ENCODE data around the gene EDN3.

Gene EDN3, protein sequence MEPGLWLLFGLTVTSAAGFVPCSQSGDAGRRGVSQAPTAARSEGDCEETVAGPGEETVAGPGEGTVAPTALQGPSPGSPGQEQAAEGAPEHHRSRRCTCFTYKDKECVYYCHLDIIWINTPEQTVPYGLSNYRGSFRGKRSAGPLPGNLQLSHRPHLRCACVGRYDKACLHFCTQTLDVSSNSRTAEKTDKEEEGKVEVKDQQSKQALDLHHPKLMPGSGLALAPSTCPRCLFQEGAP

DNA sequence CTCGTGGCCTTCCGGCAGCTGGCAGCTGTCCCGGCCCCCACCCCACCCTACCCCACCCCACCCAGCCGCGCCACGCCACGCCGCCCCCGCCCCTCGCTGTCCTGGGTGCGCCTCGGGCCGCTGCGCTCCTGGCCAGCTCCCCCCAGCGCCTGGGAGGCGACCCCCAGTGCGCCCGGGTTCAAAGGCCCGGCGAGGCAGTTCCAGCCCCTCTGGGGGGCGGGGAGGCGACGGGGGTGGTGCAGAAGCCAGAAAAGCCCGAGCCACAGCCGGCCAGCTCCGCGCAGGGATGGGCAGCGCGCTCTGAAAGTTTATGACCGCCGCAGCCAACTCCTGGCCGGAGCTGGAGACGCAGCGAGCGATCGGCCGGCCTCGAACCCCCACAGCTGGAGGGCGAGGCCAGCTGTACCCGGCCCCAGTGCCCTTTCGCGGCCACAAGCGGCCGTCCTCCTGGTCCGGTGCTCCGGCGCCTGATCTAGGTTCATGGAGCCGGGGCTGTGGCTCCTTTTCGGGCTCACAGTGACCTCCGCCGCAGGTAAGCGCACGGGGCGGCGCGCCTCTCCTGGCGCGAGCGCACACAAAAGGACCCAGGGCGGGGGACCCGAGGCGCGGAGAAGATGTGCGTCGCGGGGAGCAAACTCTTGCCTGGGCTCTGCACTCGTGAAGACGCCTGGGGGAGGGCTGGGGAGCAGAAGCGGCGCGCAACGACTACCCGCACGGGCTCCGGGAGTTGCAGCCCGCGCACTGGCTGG, at the start of gene EDN3:
Gene EDN3, plus strand, starts transcription at position 279 of the 749 bp plus-strand sequence. Its CDS starts 202 bp downstream, at position 481.
- DNase-seq, result no peak

DNA sequence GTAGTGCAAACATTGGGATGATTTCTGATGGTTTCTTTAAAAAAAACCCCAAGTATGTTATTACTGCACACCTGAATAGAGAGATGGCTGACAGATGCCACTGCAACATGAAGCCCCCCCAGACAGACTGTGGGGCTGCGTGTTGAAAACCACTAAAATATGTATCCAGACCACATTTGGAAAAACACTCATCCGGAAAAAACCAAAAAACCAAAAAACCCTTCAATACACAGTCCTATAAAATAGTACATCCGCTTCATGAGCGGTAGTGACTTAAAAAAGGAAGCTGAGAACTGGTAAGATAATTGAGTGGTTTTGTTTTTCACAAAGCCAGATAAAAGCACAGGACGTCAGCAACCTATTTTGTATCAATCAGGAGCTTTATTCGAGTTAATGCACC, 47.1 kb upstream of the EDN3 start:
- peak; percentile 82 for DNase-seq

DNA sequence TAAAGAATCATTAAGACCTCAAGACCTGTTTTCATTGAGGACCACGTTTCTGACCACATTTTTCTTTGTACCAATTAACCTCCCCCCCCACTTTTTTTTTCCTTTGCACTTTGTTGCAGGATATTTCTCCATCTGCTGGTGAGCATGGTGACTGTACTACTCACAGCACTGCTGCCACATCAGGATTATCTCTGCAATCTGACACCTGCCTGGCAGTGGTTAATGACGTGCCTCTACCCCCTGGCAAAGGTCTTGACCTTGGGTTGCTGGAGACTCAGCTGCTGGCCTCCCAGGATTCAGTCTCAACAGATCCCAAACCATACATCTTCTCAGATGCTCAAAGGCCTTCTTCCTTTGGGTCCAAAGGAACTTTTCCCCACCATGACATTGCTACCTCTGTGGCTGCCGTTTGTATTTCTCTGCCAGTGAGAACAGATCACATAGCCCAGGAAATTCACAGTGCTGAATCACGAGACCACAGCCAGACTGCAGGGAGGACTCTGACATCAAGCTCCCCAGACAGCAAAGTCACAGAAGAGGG, 46.6 kb upstream of the EDN3 start:
- peak; percentile 82 for DNase-seq

DNA sequence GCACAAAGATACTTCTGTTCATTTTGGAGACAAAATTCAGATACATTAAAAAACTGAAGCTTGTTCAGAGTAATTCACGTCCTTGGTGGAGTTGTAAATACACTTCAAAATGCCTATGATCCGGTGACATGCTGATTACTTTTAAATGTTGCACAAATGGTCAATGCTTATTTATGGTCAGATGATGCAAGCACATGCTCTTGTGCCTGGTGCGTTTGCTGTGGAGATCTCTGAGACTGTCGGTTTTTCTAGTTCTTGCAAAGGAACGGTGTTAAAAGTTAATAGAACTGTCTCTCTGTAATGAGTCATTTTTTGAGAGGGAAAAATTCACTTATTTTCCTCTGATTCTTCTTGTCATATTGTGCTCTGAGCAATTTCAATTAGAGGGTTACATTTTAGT, 45.2 kb upstream of the EDN3 start:
- DNase-seq, result no peak

DNA sequence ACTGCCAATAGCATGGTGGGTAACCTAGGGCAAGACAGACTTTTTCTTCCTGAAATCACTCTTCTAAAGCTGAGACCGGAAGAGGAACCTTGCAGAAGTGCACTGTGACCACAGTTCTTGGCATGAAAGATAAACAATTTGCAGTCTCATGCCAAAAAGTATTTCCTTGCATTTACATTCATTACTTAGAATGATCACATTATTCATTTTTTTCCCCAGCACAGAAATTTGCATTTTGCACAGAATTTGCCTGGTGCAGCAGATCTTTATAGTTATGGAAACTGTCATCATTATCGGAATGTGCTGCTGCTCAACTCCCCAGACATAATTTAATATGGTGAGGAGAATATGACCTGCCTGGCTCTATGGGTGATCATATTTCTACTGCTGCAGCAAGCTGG, 42.2 kb upstream of the EDN3 start:
- peak; percentile 38 for DNase-seq

DNA sequence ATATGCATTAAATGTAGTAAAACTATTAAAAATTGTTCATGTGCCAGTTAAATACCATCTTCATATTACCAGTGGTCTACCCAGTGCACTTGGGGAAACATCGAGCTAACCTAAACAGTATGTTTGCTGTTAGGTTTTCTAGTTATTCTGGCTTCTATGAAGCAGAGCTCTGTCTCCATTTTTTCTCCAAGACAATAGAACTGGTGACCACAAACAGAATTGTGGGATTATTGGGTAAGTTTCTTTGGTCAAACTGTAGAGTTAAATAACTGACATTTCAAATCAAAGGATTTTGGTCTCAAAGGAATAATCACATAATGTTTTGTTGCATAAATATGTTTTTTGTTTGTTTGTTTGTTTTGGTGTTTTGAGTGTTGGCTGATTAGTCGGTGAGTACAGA, 40.5 kb upstream of the EDN3 start:
- DNase-seq, result no peak

DNA sequence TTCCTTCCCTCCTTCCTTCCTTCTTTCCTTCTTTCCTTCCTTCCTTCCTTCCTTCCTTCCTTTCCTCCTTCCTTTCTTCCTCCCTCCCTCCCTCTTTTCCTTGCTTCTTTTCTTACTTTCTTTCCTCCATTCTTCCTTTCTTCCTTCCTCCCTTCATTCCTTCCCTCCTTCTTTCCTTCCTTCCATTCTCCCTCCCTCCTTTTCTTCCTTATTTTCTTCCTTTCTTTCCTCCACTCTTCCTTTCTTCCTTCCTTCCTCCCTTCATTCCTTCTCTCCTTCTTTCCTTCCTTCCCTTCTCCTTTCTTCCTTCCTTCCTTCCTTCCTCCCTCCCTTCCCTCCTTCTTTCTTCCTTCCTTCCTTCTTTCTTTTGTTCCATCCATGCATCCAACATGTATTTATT, 35.1 kb upstream of the EDN3 start:
- DNase-seq, result no peak

DNA sequence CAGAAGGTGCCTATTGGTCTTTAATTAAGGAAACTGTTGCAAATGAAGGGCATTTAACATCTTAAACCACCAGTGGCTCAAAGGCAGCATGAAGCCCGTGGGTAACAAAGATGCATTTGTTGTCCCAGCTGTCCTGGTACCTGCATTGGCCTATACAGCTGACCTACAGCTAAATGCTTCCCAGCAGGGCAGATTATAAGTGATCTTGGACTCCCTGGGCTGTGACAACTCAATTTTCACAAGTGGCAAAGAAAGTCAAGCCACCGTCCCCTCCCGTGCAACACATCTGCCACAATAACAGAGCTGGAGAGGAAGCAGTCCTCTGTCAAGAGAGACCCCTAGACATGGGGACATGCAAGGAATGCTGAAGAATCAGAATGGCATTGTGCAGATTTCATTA, 31.5 kb upstream of the EDN3 start:
- no peak for DNase-seq

DNA sequence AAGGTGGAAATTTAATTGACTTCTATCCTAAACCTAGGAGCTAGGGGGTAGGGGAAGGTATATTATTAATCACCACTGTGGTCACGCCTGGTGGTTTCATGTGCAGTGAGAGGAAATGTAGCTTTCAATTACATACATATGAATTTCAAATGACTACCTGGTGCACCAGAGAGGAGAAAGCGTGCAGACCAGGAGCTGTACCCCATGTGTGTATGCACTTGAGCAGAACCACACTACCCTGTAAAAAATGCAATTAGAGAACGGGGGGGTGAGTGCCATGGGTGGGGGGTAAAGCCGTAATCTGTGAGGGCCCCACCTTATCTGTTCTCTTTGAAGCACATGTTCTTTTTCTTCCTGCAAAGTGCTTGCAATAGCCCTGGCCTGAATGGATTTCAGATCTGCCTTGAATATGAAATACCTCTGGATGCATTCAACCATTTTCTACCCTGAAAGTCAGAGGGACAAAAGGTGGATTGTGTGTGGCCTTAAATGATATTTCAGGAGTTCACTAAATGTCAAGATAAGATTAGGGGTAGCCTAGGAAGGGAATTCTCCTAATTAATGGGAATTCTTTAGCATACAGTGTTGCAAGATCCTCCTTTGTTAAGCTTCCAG, 30.9 kb upstream of the EDN3 start:
- no peak for DNase-seq

DNA sequence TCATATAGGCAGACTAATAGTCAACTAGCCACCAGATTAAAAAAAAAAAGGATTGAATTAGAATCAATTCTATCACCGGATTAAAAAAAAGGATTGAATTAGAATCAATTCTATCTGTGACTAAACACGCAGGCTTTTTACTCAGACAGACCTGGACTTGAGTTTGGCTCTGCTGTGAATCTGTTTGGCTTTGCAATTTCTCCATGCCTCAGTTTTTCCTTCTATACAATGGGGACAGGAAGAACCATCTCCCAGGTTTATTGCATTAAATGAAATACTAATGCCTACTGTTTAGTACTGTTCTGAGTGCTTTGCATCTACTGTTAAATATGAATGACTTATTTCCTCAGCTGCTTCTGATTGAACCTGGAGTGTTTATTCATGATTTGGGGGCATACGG, 30.0 kb upstream of the EDN3 start:
- DNase-seq, result no peak

DNA sequence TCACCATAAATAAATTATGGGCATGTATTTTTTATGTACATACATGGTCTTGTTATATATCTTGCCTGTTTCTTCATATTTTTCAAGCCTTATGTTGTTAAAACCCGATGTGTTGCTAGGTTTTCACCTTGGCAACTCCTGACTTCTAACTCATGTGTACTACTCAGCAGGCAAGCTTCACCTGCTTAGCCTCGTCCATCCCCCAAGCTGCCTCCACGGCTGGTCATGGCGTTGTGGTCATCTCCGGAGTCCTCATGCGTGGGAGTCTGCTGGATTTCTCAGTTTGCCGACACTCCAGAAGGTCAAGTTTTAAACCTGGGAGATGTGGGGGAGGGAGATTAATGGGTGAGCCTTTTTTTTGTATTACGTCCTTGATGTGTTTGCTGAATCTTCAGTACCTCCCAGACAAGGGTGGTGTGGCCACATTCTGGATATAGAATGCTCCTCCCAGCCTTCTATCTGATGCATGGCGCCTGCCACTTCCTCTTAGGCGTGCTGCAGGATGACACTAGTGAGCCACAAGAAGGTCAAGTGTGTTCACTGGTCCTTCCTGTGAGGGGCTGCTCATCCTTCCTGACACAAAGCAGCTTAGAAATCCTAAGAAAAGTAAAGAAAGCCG, 26.6 kb upstream of the EDN3 start:
- DNase-seq, result peak; percentile 71

DNA sequence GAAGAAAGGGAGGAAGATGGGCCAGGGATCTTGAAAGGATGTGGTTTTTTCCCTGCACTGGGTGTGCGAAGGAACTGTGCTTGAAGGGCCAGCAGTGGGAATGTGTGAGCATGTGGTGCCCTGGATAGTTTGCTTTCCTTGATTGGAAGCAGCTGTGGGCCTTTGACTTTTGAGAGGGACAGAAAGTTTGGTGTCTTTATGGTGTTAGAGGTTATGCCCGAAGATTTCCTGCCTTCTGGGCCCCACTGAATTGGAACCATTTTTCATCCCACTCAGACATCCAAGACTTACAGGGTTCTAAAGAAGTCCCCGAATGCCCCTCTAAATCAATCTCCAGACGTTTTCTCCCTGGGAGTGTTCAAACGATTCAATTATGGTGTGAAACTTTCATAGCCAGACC, 23.5 kb upstream of the EDN3 start:
- no peak for DNase-seq

DNA sequence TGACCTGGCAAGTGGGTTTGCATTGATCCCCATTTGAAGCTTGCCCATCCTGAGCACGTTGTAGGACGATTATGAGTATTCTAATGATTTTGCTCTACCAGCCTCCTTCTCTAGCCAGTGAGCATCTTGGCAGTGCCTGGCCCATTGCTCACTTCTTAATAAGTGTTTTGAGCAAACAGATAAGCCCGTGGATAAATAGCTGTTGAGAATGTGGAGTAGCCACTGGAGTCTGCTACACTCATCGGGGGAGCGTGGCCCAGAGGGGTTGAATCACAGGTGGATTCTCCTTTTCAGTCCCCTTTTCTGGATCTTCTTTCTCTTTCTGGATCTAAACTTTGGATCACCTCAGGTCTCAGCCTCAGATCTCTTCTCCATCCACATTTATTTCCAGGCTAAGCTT, 15.9 kb upstream of the EDN3 start:
- DNase-seq, result no peak

DNA sequence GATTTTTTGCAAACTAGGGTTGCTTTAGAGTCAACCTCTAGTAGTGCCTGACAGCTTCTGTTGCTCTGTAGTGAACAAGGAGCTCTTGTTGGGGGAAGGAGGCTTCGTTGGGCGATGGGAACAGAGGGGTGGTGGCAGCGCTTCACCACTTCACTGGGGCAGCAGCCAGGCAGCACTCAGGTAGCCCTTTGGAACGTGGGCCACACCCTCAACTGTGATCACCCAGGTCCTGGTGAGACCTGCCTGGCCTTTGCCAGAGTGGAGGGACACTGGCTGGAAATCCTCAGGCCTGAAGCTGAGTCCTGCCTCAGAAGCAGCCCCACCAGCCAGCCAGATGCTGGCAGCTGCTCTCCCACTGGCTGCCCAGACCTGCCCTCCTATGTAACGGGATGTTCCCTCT, 10.4 kb upstream of the EDN3 start:
- DNase-seq, result no peak

DNA sequence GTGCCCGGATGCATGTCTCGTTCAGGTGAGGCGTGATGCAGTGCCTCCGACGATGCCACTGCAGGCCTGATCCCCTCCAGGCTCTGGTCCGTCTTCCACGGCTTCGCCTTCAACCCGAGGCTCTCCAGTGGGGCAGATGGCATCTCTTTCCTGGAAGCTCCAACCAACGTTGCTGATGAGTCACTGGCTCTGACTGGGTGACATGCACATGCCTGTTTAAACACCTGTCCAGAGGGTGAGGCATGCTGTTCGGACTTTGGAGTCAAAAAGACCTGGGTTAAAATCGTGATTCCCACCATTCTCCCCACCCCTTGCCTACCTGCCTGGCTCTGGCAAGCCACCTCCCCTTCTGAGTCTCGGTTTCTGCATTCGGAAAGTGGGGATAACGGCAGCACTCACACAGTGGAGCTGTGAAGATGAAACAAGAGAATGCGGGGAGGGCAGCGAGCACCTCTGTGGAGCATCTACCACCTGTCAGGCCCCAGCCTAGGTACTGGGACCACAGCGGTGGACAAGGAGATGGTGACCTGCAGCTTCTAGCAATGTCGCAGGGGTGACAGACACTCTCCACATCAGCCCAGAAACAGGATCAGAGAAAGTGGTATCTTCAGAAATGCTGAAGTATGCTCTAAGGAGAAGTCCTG, 8.5 kb upstream of the EDN3 start:
- no peak for DNase-seq

DNA sequence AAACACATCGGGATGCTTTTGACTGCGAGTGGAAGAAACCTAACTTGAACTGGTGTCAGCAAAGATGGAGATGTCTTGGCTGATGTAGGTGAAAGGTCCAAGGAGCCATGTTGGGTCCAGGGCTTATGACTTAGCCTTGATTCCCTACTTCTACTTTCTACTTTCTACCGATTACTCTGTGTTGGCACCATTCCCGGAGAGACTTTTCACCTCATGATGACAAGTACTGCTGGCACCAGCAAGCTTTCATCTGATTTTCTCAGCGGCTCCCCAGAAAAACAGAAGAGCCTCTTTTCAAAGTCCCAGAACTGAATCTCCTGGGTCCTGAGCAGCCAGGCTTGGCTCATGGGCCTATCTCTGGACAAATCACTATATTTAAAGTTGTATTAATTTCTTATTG, 4.9 kb upstream of the EDN3 start:
- DNase-seq, result no peak

DNA sequence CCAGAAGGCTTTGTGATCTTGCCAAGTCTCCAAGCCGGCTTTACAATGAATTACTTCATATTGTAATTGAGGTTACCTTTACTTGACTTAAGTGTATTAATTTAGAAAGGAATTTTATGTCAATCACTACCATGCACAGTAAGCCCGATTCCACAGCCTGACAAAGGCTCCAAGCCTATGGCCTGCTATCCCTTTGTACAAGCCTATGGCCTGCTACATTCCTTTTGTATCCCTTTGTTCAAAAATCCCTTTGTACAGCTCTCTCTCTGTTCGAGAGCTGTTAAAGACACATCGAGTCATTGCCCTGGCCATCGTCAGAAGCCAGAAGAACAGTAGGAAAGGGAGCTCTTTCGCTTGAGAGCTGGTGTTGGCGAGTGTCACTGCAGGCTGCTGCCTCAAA, 2.7 kb upstream of the EDN3 start:
- no peak for DNase-seq

DNA sequence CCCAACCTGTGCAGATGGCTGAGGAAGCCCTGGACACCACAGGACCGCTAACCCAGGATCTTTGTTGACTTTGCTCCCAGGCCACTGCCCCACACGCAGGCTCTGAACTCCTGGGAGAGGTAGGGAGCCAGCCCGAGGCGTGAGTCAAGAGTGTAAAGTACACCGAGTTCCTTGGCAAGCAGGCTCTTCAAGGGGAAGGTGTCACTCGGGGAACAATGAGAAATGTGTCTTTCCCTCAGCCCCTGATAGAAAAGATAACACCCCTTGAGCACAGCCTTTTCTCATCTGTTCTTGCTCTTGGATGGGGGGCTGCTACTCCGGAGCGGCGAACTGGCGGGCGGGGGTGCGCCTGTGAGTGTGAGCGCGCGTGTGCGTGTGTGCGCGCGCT, 472 bp upstream of the EDN3 start:
- no peak for DNase-seq

DNA sequence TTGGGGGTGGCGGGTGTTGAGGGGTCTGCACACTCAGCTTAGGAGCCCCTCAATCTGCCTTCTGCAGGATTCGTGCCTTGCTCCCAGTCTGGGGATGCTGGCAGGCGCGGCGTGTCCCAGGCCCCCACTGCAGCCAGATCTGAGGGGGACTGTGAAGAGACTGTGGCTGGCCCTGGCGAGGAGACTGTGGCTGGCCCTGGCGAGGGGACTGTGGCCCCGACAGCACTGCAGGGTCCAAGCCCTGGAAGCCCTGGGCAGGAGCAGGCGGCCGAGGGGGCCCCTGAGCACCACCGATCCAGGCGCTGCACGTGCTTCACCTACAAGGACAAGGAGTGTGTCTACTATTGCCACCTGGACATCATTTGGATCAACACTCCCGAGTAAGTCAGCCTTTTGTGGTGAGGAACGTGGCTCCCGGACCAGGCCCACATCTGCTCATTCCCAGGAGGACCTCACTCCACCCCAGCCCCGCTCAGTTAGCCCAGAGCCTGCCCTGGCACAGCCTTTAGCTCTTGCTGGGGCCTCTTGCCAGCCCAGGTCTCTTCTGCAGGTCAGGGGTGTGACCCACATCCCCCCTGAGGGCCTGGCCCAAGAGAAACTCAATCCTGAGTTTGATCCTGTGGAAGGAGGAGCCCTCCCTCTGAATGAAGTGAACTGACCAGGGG, 1.1 kb downstream of the EDN3 start:
- no peak for DNase-seq

DNA sequence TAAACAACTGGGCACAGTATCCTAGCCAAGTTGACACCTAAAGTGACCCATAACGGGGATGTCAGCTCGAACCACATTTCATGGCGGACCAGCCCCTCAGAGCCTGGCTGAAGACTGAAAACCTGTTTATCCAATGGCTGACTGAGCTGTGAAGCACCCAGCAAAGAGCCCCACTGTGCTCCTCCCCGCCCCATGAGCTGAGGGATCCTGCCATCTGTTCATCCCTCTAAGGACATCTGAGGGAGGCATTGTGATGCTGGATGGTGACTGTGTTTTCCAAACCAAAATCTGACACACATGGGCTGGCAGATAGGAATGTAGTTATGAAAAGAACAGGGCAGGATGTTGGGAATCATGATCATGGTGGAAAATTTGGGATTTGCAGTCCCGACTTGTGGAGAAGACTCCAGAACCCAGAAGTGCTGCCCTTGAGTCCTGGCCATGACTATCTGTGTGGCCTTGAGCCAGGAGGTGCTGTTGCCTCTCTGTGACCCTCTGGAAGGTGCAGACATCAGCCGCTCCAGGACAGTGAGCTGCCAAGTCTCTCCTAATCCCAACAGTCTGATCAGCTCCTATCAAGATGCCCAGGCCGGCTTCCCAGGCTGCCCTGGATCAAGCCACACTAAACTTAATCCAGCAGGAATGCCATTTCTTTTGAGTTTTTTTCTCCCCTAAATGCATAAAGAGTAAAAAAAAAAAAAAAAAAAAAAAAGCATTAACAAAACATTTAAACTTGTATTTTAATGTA, 5.7 kb downstream of the EDN3 start:
- no peak for DNase-seq

DNA sequence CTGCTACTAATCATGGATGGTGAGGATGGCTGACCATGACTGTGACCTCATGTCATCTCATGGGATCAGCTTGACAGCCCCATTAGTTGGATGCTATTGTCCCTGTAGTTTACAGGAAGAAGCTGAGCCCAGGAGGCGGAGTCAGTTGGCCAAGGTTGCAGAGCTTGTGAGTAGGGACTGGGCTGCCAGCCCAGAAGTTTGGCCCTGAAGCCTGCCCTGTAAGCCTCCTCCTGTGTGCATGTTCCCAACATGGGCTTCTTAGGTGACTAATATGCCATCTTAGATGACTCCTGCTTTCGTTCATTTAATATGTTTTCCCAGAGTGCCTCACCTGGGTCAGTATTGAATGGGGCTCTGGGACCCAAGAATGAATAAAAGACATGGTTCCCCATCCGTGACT, 6.9 kb downstream of the EDN3 start:
- no peak for DNase-seq

Data from KG1 (cell line).